GM18868 (cell line): ENCODE results near the gene XPNPEP1.

ENCODE experiments used
- ATAC-seq: cut with Tn5 transposase; IDR thresholded peaks from one replicate; pipeline ENCODE4 v1.9.1; 2021; ENCODE audit warnings: mild to moderate bottlenecking, moderate library complexity; ENCODE audit not compliant: unreplicated experiment

XPNPEP1 gene

GRCh38 chr10:109820620-109821405, 102.5 kb downstream of the XPNPEP1 start:
- ATAC-seq, result no peak

GRCh38 chr10:109819807-109820206, 103.5 kb downstream of the XPNPEP1 start:
- ATAC-seq, result no peak
